Colonic mucosa (tissue), 4 donors: ENCODE data around the gene TMEM108. TPM values are rescaled to one million over a fixed set of nuclear protein-coding genes. Genes with fewer than 3 reads are reported as not detected.

Experiments used
- DNase-seq: peaks from one replicate; pipeline ENCODE4 v3.0.0-alpha.2; 2020
- H3K27ac ChIP-seq: fragments of 200-600 bp; one replicate; pipeline ENCODE4 v1.8.0; 2021
- H3K27me3 ChIP-seq: fragments of 200-600 bp; one replicate; pipeline ENCODE4 v1.8.0; 2021
- H3K36me3 ChIP-seq: fragments of 200-600 bp; one replicate; pipeline ENCODE4 v1.8.0; 2021
- H3K4me1 ChIP-seq: fragments of 200-600 bp; one replicate; pipeline ENCODE4 v1.8.0; 2021; ENCODE audit warnings: mild to moderate bottlenecking
- H3K4me3 ChIP-seq: fragments of 200-600 bp; one replicate; pipeline ENCODE4 v1.8.0; 2021
- H3K9ac ChIP-seq, 2 donors: one replicate each; pipeline ENCODE4 v1.7.0; 2013; ENCODE audit warnings: control low read depth in 2 of 2, low read depth in 2 of 2, low read length in 2 of 2
- H3K9me3 ChIP-seq: fragments of 200-600 bp; one replicate; pipeline ENCODE4 v1.8.0; 2021
- intact Hi-C: fragments of 100-400 bp; cut with DNase I; formaldehyde crosslinking; loops from one replicate; pipeline ENCODE4 v1.14.1; 2022
- total RNA-seq, 2 donors: library from RNA; stranded (reverse); fragmentation: NEBNext Ultra II Directional in 1 of 2; extraction: Animal tissue kit (Norgen Biotek cat#: 25700) in 1 of 2; gene quantifications; one replicate each; pipeline ENCODE4 v1.2.1, GENCODE V29; 2021
- TF ChIP-seq, protein P1 (sequence below): fragments of 200-600 bp; IDR thresholded peaks from one replicate; pipeline ENCODE4 v1.8.0; 2022; ENCODE audit warnings: antibody characterized with exemption, mild to moderate bottlenecking
- donor health status: healthy.
- donor health status: DM: no; HTN: no; CAD: no.
- donor health status: DM: no; HTN: no; CAD: no.

Gene TMEM108
- total RNA-seq, 2 donors from 2014 or later: 0.20 to 0.82 TPM

DNA sequence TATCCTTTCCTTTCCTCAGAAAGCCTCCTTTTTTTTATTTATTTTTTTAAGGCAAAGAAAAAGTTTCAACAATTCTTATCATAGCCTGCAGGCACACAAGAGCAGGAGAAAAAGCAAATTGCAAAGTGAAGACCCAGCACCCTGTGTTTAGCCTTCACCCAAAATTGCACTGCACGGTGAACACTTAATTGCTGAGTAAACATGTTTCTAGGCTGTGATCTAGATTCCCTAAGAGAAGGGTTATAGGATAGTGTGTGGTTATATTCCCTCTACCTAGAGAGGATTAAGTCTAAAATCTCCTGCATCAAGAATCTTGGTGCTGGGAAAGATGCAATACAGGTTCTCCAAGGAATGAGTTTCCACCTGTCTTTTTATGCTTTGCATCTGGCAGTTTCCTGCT is 291.4 kb downstream of the TMEM108 start:
- Histone ChIP-seq H3K27me3 (no peaks in the 10 kb centered on the region), H3K27ac (no peak overlapping the region), H3K4me3 (no peak overlapping the region), H3K36me3 (no peaks in the 10 kb centered on the region), H3K9me3 (no peaks in the 10 kb centered on the region), H3K9ac (no peak overlapping the region), H3K4me1 (no peaks in the 10 kb centered on the region)
- intact Hi-C loops: no loop called here
- DNase-seq: no peak
- TF ChIP-seq, protein P1, sequence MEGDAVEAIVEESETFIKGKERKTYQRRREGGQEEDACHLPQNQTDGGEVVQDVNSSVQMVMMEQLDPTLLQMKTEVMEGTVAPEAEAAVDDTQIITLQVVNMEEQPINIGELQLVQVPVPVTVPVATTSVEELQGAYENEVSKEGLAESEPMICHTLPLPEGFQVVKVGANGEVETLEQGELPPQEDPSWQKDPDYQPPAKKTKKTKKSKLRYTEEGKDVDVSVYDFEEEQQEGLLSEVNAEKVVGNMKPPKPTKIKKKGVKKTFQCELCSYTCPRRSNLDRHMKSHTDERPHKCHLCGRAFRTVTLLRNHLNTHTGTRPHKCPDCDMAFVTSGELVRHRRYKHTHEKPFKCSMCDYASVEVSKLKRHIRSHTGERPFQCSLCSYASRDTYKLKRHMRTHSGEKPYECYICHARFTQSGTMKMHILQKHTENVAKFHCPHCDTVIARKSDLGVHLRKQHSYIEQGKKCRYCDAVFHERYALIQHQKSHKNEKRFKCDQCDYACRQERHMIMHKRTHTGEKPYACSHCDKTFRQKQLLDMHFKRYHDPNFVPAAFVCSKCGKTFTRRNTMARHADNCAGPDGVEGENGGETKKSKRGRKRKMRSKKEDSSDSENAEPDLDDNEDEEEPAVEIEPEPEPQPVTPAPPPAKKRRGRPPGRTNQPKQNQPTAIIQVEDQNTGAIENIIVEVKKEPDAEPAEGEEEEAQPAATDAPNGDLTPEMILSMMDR: no peak

- Histone ChIP-seq H3K36me3 (no peaks in the 10 kb centered on the region), H3K9me3 (no peaks in the 10 kb centered on the region), H3K4me1 (no peaks in the 10 kb centered on the region), H3K9ac (no peak overlapping the region), H3K27ac (no peak overlapping the region), H3K4me3 (no peak overlapping the region), H3K27me3 (no peaks in the 10 kb centered on the region)
- no peak for DNase-seq
- TF ChIP-seq, protein P1: no peak
- intact Hi-C loops: no loop called here
Measured at GRCh38 chr3:133330065-133330464, 291.9 kb downstream of the TMEM108 start.

DNA sequence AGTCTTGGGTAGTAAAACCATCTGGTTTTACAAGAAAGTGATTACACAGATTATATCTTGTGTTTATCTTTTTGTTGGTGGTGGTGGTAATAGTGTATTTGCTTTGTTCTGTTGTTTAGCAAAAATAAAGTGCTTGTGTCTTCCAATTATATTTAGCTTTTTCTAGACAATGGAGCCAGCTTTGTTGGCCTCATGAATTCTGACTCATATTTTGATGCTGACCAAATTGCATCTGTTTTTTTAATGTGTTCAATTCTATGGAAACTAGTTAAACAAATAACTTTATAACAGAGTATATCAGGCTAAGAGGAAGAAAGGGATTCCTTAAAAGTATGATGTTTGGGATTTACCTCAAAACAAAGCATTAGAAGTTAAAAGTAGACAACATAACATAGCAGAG is 292.3 kb downstream of the TMEM108 start:
- TF ChIP-seq, protein P1: no peak
- Histone ChIP-seq H3K9ac (no peak overlapping the region), H3K9me3 (no peaks in the 10 kb centered on the region), H3K4me3 (no peak overlapping the region), H3K4me1 (no peaks in the 10 kb centered on the region), H3K27ac (no peak overlapping the region), H3K27me3 (no peaks in the 10 kb centered on the region), H3K36me3 (no peaks in the 10 kb centered on the region)
- intact Hi-C loops: no loop called here
- no peak for DNase-seq

DNA sequence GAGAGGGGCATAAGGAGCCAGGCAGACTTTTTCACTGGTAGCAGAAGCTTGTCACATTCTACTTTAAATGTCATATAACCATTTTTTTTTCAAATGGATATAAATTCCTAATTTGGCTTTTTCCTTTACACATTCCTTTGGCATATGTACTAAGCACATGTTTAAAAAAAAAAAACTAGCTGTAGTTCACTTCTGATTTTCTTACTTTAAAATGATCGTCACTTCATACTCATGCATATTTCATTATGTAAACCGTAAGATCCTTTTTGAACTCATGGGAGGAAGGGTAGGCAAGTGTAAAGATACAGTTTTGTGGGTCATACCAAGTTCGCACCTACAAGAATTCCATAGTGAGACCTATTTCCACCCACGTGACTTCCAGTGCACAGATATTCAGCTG is 316.5 kb downstream of the TMEM108 start:
- intact Hi-C loops: no loop called here
- TF ChIP-seq, protein P1: no peak
- H3K9me3 ChIP-seq: no peaks in the 10 kb centered on the region

DNA sequence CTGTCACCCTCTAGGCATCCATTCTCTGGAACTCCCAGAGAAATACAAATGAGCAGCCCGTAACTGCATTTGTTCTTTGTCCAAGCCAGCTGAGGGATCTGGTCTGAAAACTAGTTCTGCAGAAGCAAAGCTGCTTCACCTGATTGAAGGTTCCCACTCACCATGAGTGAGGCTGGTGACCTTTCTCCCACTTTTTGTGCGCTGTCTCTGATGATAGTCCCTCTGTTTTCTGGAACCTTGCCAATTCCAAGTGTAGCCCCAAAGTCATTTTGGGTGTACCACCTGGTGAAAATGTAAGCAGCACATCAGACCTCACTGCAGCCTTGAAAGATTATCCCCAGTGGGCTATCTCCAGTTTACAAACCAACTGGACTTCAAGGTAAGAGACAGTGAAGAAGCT is 322.3 kb downstream of the TMEM108 start:
- TF ChIP-seq, protein P1: no peak
- H3K9ac ChIP-seq: no peak overlapping the region
- intact Hi-C loops: no loop called here
- H3K36me3 ChIP-seq: no peaks in the 10 kb centered on the region
- H3K4me1 ChIP-seq: no peaks in the 10 kb centered on the region
- H3K27ac ChIP-seq: no peak overlapping the region
- DNase-seq: no peak
- no peak overlapping the region for H3K4me3 ChIP-seq
- no peaks in the 10 kb centered on the region for H3K9me3 ChIP-seq
- no peaks in the 10 kb centered on the region for H3K27me3 ChIP-seq

More for the DNA sequence above, 316.5 kb downstream of the TMEM108 start:
- Histone ChIP-seq H3K27ac (no peak overlapping the region), H3K4me1 (no peaks in the 10 kb centered on the region), H3K4me3 (no peak overlapping the region), H3K27me3 (no peaks in the 10 kb centered on the region), H3K36me3 (no peaks in the 10 kb centered on the region), H3K9ac (no peak overlapping the region)
- DNase-seq: no peak

- H3K4me3 ChIP-seq: no peak overlapping the region
- no peaks in the 10 kb centered on the region for H3K4me1 ChIP-seq
- no peaks in the 10 kb centered on the region for H3K36me3 ChIP-seq
- intact Hi-C loops: no loop called here
- H3K27ac ChIP-seq: no peak overlapping the region
- TF ChIP-seq, protein P1: no peak
- no peak overlapping the region for H3K9ac ChIP-seq
- no peaks in the 10 kb centered on the region for H3K27me3 ChIP-seq
- DNase-seq: no peak
- no peaks in the 10 kb centered on the region for H3K9me3 ChIP-seq
Measured at GRCh38 chr3:133361011-133361410, 322.8 kb downstream of the TMEM108 start.
